NCI-H748 treated with DMSO at 0.1 percent for 48 hours (cell line): ENCODE data around the gene GABRD.
A peak's percentile ranks its signal among the peaks of the same experiment; 100 is the strongest.

Experiments used
- DNase-seq: peaks from one replicate; lab custom pipeline; 2025; lab: John Stamatoyannopoulos, UW

GABRD gene

DNA sequence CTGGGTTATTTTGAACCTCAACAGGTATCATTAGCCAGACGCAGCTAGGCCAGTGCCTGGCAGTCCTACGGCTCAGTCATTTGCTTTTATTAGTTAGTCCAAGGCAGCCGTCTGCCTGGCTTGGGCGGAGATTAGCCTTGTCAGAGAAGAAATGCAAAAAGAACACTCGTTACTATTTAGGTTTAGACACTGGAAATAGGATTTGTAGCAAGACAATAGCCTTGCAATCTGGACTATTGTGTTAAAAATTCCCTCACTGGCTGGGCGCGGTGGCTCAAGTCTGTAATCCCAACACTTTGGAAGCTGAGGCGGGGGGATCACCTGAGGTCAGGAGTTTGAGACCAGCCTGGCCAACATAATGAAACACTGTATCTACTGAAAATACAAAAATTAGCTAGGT, 20.1 kb downstream of the GABRD start:
- DNase-seq: no peak

DNA sequence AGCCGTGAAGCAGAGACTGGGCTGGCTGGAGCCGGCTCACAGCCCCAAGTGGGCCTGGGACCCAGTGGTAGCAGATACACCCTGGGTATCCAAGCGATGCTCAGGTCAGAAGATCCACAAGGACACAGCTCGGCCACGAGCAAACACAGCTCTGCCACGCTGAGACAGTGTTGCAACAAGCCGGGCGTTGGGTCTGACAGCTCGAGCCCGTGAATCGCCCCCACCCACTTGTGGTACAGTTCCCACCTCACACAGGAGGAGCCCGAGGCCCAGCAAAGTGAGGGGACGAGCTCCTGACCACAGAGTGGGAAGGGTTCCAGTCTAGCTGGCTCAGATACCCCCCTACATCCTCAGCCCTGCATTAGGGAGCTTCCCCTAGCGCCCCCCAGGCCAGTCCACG, 22.2 kb downstream of the GABRD start:
- no peak for DNase-seq

DNA sequence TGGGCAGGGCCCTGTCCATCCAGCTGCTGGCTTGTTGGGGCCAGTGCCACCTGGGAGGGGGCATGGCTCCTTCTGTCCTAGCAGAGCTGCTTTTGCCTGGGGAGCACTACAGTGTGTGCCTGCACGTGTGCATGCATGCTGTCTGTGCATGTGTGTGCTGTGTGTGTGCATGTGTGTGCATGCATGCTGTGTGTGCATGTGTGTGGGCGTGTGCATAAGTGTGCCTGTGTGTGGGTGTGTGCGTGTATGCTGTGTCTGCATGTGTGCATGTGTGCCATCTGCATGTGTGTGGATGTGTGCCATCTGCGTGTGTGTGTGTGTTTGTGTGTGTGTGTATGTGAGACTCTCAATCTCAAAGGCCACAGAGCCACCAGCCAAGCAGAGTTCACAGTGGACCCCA, 22.7 kb downstream of the GABRD start:
- no peak for DNase-seq

DNA sequence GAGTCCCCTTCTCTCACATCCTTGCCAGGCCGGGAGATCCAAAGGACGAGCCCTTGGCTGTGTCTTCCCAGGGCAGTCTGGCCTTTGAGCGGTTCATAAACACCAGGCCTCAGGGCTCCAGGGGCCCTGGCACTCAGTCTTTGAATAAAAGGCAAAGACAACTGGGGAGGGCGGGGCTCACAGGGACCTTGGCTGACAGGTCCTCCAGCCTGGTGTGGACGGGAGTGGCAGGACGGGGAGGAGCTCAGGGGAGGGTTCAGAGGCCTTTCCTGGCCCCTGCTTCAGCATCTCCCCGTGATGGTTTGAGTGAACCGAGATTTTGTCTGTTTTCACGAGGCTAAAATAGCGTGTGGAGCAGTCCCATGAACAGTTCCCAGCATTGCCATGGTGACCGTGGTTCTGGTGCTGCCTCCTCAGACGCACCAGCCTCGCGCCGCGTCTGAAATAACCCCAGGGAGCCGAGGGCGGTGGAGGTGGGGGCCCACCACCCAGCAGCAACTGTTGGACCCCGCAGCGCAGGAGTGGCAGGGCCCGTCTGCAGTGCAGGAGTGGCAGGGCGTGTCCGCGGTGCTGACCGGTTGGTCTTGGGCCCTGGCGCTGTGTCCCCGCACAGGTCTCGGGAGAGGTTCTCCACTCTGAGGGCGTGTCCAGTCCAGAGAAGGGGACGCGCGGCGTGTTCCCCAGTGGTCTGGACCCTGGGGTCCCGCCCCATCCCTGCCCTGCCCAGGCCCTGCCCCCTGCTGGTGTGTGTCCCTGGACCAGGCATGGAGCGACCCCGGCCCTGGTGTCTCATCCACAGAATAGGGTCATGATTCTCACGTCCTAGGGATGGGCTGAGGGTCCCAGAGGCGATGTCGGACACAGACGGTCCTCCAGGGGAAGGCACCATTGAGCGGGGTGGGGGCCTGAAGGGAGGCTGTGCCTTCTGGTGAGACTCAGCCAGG, 24.0 kb downstream of the GABRD start:
- DNase-seq: no peak

DNA sequence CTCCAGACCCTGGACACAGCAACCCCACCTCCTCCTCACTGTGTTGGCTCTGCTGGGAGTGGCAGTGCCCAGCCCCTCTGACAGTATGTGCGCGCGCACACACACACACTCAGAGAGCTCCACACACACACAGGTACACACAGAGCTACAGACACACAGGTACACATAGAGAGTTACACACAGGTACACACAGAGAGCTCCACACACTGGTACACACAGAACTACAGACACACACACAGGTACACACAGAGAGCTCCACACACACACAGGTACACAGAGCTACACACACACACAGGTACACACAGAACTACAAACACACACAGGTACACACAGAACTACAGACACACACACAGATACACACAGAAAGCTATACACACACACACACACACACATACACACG, 24.7 kb downstream of the GABRD start:
- DNase-seq: no peak

DNA sequence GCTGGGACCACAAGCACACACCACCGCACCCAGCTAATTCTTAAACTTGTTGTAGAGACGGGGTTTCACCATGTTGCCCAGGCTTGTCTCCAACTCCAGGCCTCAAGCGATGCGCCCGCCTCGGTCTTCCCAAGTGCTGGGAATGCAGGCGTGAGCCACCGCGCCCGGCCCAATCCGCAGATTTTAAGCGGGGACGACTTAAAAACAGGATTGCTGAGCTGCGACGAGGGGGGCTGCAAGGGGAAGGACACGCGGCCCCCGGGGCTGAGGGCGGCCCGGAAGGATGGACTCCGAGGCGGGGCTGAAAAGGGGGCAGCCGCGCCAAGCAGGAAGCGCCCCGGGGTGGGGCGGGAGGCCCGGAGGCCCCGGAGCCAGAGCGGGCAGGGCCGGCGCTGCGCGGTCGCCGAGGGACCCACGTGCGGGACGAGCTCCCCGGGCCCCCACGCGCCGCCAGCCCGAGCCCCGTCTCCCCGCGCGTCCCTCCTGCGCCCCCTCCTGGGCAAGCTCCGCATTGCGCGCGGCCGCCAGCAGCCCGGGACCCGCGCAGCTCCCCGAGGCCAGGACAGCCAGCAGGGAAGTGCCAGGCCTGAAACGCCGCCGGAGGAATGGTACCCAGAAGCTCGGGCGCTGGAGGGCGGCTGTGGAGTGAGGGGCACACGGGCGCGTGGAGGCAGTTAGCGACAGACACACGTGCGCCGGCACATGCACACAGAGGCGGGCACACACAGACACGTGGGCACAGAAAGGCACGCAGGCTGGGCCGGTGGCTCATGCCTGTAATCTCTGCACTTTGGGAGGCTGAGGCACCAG, 25.6 kb downstream of the GABRD start:
- DNase-seq: no peak

DNA sequence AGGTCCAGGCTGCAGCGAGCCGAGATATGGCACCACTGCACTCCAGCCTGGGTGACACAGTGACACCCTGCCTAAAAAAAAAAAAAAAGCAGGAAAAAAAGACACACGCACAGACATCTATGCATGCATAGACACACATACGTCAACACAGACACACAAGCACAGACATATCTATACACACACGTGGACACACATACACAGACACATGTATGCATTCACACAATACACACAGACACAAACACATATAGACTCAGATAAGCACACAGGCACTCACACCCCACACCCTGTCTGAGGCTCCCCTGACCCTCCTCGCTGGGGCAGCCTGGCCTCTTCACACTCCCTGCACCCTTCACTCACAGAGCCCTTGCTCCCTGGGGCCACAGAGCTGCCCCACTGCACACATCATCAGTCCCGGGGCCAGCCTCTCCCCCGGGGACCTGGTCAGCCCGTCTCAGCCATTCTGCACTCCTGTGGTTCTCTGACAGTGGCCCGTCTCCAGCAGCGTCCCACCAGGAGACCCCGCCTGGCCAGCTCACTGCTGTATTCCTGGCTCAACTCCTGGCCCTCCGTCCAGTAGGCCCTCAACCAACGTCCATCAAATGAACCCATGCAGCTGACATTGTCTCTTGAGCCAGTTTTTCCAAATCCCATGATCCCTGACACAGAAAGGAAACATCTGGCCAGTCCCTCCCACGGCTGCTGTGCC, 26.5 kb downstream of the GABRD start:
- DNase-seq: no peak

DNA sequence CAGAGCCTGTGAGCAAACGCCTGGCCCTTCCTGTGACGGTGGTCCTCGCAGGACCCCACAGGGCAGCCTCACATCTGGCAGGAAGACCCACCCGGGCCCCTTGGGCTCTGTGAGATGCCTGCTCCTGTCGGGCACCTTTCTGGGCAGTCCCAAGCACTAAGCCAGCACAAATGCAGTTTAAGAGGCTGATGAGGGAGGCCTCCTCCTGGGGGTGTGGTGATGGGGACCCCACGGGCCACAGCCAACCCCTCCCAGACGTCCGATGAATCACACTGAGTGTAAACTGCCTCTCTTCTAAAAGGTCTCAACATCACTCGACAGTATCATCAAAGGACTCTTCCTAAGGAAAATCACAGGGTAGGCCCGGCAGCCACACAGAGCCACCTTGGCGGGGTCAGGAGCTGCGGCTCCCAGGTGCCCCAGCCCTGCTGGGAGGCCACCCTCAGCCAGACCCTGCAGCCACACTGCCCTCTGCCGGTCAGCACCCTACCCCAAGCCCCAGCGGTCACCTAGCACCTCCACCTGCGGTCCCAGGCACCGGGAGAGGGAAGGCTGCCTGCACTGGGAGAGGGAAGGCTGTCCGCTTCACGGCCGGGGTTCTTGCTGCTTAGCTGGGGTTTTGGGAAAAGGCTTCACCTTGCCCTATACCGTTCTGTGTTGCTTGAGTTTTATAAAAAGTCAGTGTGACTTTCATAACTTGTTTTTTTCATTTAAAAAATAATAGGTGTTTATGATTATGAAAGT, 27.2 kb downstream of the GABRD start:
- DNase-seq: peak; percentile 8

DNA sequence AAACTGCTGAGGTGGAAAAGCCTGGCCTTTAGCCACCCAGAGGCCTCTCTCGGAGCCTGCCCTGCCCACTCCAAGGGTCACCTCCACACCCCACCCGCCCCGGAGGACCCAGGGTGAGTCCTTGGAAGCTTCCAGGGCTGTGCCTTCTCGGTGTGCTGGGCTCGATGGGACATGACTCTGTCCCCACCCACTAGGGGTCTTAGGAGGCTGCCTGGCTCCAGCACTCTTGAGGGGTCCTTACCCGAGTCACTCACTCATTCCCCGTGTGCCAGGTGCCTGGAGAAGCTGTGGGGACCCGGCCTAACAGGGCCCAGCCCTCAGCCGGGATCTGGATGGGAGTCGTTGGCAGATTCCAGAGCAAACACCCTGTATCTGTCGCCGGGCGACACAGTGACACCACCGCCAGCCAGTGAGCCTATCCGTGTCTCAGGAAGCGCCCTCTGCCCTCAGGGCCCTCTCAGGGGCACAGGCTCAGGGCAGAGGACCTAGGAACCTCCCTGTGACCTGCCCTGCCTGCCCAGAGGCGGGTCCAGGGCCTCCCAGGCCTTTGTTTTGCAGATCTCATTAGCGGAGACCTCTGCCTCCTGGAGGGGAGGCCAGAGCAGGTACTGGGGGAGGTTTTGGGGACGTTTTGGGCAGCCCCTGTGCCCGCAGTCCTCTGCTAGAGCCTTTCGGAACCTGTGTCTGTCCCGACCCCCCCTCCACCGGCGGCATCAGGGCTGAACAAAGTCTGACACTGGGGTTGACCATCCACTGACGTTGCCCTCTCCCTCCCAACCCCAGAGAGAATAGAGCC, 28.0 kb downstream of the GABRD start:
- no peak for DNase-seq

DNA sequence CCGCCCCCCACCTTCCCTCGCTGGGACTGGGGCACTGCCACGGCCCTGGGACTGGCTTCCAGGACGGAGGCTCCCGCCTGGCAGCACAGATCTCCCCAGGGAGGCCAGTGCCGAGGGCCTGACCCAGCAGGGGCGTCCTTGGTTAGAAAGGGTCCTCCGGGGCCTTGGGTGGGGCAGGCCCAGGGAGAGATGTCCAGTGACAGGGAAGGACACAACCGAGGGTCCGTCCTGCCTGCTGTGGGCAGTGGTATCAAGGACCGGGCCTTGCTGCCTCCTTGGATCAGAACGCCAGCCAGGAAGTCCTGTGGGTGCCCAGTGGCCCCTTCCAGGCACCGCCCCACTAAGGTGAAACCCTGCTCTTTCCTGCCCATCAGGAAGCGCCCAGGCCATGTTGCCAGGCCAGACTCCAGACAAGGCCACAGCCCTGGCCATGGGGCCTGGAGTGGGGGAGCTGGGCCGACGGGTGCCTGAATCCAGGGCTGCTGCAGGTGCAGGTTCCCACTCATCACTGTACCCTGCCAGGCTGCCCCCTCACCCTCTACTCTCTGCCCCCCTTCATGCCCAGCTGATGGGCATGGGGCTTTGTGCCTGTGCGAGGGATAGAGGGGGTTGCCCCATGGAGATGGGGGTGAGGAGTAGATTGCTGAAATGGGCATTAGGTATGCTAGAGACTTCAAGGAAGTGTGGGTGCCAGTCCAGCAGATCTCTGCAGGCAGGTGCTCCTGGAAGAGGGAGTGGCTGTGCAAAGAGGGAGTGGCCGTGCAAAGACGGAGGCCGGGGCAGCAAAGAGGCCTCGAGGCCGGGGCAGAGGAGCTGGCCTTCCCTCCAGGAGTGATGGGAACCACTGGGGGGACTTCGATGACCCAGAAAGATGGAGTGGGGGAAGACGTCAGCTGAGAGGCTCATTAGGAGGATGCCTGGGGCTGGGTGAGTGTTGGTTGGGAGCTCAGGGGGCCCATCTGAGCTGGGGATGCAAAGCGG, 28.9 kb downstream of the GABRD start:
- no peak for DNase-seq

DNA sequence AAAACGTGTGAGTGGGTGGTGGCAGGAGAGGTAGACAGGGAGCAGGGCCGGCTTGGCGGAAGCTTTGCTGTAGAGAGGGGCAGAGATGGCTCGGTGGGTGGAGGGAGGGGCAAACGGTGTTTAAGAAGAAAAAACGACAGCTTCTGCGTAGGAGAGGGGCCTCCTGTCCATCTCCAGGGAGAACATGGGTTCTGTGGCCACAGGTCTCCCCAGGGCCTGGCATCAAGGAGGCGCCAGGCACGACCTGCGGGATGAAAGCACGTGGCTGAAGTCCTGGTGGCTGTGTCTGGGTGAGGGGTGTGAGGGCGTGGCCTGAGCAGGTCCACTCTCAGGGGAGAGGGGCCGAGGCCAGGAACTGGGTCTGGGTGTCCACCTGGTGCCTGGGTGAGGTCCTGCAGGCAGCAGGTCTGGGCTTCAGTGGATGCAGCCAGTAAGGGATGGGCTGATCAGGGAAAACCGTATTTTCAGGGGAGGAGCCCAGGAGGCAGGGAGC, 30.1 kb downstream of the GABRD start:
- no peak for DNase-seq

DNA sequence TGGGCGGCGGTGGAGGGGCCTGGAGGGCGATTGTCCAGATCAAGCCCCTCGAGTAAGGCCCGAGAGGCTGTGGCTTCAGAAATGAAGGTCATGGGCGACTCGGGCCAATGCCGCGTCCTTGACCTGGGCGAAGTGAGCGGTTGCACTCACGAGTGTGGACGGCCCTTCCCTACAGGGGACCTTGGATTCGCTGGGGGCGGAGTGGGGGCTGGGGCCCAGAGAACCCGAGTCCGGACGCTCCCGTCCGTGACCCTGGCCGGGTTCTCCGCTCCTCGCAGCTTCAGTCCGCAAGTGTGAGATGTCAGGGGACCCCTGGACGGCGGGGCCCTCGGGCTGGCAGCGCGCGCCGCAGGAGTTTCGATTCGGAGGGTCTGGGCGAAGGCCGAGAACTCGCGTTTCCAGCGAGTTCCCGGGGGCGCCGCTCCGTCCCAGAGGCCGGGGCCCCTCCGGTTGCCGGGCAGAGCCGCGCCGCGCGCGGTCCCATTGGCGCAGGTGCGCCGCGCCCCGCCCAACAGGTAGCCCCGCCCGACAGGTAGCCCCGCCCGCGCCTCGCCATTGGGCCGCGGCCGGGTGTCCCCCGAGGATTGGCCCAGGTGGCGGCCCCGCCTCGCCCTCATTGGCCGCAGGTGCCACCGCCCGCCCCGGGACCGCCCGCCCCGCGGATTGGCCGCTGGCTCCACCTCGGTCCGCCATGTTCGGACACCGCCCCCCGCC, 30.7 kb downstream of the GABRD start, which contains the start of gene PRKCZ:
Gene PRKCZ, plus strand, starts transcription at position 694 of the 714 bp plus-strand sequence. CDS start 220 bp downstream, outside the sequence.
- peak; percentile 81 for DNase-seq

DNA sequence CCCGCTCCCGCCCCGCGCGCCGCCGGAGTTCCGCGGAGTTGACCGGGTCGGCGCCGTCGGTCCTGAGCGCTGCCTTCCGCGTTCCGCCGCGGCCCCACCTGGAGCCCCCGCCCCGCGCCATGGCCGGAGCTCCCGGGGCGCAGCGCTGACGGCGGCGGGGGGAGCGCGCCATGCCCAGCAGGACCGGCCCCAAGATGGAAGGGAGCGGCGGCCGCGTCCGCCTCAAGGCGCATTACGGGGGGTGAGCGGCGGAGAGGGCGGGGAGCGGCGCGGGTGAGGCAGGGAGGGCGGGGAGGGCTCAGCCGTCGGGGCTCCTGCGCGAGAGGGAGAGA, 31.3 kb downstream of the GABRD start:
- no peak for DNase-seq

DNA sequence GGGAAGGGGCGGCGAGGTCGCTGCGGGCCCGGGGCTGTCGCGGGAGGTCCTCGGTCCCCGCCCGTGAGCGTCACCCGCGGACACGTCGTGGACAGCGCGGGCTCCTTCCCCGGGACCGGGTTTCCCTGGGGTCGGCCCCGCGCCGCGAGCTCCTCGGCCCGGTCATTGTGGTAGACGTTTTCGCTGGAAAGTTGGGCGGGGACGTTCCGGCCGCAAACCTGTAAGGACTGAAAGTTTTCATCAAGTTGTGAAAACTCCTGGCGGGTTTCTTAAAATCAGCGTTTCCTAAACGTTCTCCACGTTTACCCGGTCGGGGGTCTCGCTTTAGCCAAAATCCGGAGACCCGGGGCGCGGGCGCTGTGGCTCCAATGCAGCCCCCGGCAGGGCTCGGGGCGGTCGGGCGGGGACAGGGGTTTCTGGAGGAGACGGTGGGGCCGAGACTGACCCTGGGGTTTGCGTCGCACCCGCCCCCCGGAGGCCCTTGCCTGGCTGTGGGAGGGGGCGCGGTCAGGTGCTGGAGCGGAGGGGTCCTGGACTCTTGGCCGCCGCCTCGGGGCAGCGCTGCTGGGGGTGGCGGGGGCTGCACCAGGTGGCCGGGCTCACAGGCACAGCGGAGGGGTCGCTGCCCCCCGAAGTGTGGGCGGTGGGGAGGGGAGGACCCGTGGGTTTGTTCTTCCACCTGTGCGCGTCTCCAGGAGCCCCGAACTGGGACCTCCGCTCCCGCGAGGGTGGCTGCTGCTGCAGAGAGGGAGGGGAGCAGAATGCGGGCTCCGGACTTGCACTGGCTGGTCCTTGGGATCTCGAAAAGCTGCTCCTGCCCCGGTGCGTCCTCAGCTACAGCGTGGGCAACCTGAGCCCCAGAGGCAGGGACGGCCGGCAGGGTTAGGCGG, 31.9 kb downstream of the GABRD start:
- no peak for DNase-seq

DNA sequence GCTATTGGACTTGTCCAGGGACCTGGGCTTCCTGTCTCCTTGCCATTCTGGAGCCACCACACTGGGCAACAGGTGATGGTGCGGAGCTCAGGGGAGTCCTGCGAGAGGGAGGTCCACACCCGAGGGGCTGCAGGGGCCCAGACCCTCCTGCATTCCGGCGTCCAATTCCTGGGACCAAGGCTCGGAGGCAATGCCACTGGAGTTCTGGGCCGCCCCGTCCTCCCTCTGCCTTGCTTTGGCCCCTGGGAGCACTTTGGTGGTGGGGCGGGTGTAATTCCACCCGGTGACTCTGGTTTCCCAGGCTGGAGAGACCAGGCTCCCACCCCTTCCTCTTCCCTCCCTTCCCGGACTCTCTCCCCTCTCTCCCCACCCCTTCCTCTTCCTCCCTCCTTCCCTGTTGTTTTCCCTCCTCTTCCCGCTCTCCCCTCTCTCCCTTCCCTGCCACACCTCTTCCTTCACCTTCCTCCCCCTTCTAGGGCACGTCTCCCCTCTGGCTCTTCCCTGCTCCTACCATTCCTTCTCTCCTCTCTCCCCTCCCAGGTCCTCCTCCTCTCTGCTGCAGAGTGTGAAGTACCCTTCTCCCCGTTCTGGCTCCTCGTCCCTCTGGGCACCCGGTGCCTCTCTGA, 33.0 kb downstream of the GABRD start:
- no peak for DNase-seq

DNA sequence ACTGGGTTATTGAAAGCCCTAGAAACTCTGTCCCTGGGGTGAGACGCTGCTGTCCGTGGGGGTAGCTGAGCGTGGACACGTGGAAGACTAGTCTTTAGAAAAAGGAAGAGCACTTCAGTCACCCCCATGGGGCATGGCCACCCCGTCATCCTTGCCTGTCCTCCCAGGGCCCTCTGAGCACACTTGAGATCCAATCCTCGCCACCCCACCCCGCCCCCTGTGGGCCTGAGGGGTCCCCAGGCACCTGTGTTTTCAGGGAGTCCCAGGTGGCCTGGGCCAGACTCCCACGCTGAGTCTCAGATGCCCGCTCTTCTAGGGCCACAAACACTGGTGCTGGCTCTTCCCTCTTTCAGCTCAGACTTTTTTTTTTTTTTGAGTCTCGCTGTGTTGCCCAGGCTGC, 33.6 kb downstream of the GABRD start:
- DNase-seq: no peak

DNA sequence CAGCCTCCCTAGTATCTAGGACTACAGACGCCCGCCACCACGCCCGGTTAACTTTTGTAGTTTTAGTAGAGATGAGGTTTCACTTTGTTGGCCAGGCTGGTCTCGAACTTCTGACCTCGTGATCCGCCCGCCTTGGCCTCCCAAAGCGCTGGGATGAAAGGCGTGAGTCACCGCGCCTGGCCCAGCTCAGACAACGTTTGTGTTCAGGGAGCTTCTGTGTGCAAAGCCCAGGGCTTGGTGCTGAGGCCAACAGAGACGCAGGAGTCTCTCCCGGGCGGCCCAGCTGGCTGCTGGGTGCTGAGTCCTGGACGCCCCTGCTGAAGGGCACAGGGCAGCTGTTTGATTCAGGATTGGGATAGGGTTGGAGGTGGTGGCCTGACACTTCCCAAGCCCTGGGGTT, 34.1 kb downstream of the GABRD start:
- DNase-seq: no peak
